Hepatocyte (in vitro differentiated cells): ENCODE results near the gene ANKRD44. TPM values are rescaled to one million over a fixed set of nuclear protein-coding genes. Genes with fewer than 3 reads are reported as not detected.
A peak's percentile ranks its signal among the peaks of the same experiment; 100 is the strongest.

ENCODE experiments used
- DNase-seq: peaks from one replicate; pipeline ENCODE4 v3.0.0-alpha.2; 2016; ENCODE audit warnings: low spot score
- H2AFZ ChIP-seq: fragments of 200-600 bp; sonication (generic); 2 replicates; pipeline ENCODE4 v1.6.0; 2016; ENCODE audit warnings: antibody characterized with exemption, mild to moderate bottlenecking
- H3K27ac ChIP-seq: fragments of 200-600 bp; sonication (generic); 2 replicates; pipeline ENCODE4 v1.5.1; 2016; ENCODE audit warnings: mild to moderate bottlenecking
- H3K27me3 ChIP-seq: fragments of 200-600 bp; sonication (generic); 2 replicates; pipeline ENCODE4 v1.6.1; 2016
- H3K36me3 ChIP-seq: fragments of 200-600 bp; sonication (generic); replicated peaks from 2 replicates; pipeline ENCODE4 v1.5.1; 2016; ENCODE audit warnings: low read depth; ENCODE audit not compliant: insufficient read depth
- H3K4me1 ChIP-seq: fragments of 200-600 bp; sonication (generic); 2 replicates; pipeline ENCODE4 v1.5.1; 2016; ENCODE audit warnings: mild to moderate bottlenecking, moderate library complexity; ENCODE audit not compliant: insufficient read depth
- H3K4me2 ChIP-seq: fragments of 200-600 bp; sonication (generic); 2 replicates; pipeline ENCODE4 v1.6.0; 2016
- H3K4me3 ChIP-seq: fragments of 200-600 bp; sonication (generic); 2 replicates; pipeline ENCODE4 v1.5.1; 2016; ENCODE audit warnings: mild to moderate bottlenecking
- H3K79me2 ChIP-seq: fragments of 200-600 bp; sonication (generic); 2 replicates; pipeline ENCODE4 v1.6.0; 2017; ENCODE audit warnings: mild to moderate bottlenecking
- H3K9me2 ChIP-seq: fragments of 200-600 bp; sonication (generic); replicated peaks from 2 replicates; pipeline ENCODE4 v1.6.0; 2017; ENCODE audit warnings: mild to moderate bottlenecking; ENCODE audit not compliant: insufficient read depth
- H3K9me3 ChIP-seq: fragments of 200-600 bp; sonication (generic); 2 replicates; pipeline ENCODE4 v1.5.1; 2016; ENCODE audit warnings: low read depth, mild to moderate bottlenecking
- H4K20me1 ChIP-seq: fragments of 200-600 bp; sonication (generic); 2 replicates; pipeline ENCODE4 v1.6.0; 2016; ENCODE audit warnings: mild to moderate bottlenecking; ENCODE audit not compliant: insufficient read depth, poor library complexity, severe bottlenecking
- CTCF ChIP-seq: fragments of 200-600 bp; sonication (generic); IDR thresholded peaks from 2 replicates; pipeline ENCODE4 v1.5.1; 2016; ENCODE audit warnings: antibody characterized with exemption, mild to moderate bottlenecking; ENCODE audit not compliant: poor library complexity
- EZH2 ChIP-seq: fragments of 200-600 bp; sonication (generic); IDR thresholded peaks from 2 replicates; pipeline ENCODE4 v1.6.1; 2016; ENCODE audit warnings: antibody characterized with exemption, mild to moderate bottlenecking, borderline replicate concordance
- EZH2phosphoT487 ChIP-seq: fragments of 200-600 bp; sonication (generic); IDR thresholded peaks from one replicate; pipeline ENCODE4 v1.6.1; 2018; ENCODE audit warnings: antibody characterized with exemption, mild to moderate bottlenecking, low read depth, moderate library complexity; ENCODE audit not compliant: unreplicated experiment, severe bottlenecking
- WGBS: methylation state at CpG from one replicate; pipeline ENCODE4 v1.1.6; 2016; ENCODE audit warnings: low lambda C conversion rate; ENCODE audit errors: missing lambda C conversion rate; 5-methylcytosine and 5-hydroxymethylcytosine counted together
- polyA plus RNA-seq: library from polyadenylated mRNA; unstranded; fragments of >200 nt; fragmentation: Nextera tagmentation; extraction: Ambion mirVana; gene quantifications from 2 replicates; pipeline ENCODE4 v1.2.1, GENCODE V29; 2016
- total RNA-seq: library from RNA; depleted of rRNA; stranded (reverse); fragments of >200 nt; gene quantifications from 2 replicates; pipeline ENCODE4 v1.2.3, GENCODE V29; 2014

ANKRD44 gene
- total and polyA plus RNA-seq, 2 experiments from 2014 or later = 5.9 to 9.1 TPM

- no peak overlapping the region for H3K4me3 ChIP-seq
- no peaks in the 10 kb centered on the region for H3K79me2 ChIP-seq
- no peak overlapping the region for H3K4me2 ChIP-seq
- no peaks in the 10 kb centered on the region for H3K27me3 ChIP-seq
- H3K9me3 ChIP-seq = no peaks in the 10 kb centered on the region
- WGBS = 96% methylated on average over 1 of the region's 1 CpG
- DNase-seq = no peak
- H3K4me1 ChIP-seq = peaks cover 10% of the 10 kb centered on the region
- no peaks in the 10 kb centered on the region for H4K20me1 ChIP-seq
- no peaks in the 10 kb centered on the region for H3K9me2 ChIP-seq
- H2AFZ ChIP-seq = no peak overlapping the region
- no peaks in the 10 kb centered on the region for H3K36me3 ChIP-seq
- TF ChIP-seq EZH2phosphoT487 = no peak
- no peak for TF ChIP-seq EZH2
- TF ChIP-seq CTCF = no peak
- H3K27ac ChIP-seq = peak overlapping the region; percentile 33
Measured at GRCh38 chr2:197148401-197148800, 162.2 kb downstream of the ANKRD44 start.

GRCh38 chr2:197147942-197148341, 162.6 kb downstream of the ANKRD44 start:
- Histone ChIP-seq H2AFZ (no peak overlapping the region), H3K4me1 (peaks cover 10% of the 10 kb centered on the region), H3K9me2 (no peaks in the 10 kb centered on the region), H3K9me3 (no peaks in the 10 kb centered on the region), H4K20me1 (no peaks in the 10 kb centered on the region), H3K27me3 (no peaks in the 10 kb centered on the region), H3K36me3 (no peaks in the 10 kb centered on the region), H3K27ac (peak overlapping the region; percentile 33), H3K4me3 (no peak overlapping the region), H3K4me2 (no peak overlapping the region), H3K79me2 (no peaks in the 10 kb centered on the region)
- TF ChIP-seq EZH2 = no peak
- no peak for TF ChIP-seq CTCF
- TF ChIP-seq EZH2phosphoT487 = no peak
- WGBS = 43% methylated on average over 4 of the region's 4 CpGs
- DNase-seq = peak; percentile 23

GRCh38 chr2:197146995-197147394, 163.6 kb downstream of the ANKRD44 start:
- Histone ChIP-seq H3K79me2 (no peaks in the 10 kb centered on the region), H4K20me1 (no peaks in the 10 kb centered on the region), H3K9me3 (no peaks in the 10 kb centered on the region), H3K27ac (no peak overlapping the region), H3K4me1 (peaks cover 10% of the 10 kb centered on the region), H3K27me3 (no peaks in the 10 kb centered on the region), H2AFZ (no peak overlapping the region), H3K4me3 (no peak overlapping the region), H3K4me2 (no peak overlapping the region), H3K9me2 (no peaks in the 10 kb centered on the region), H3K36me3 (no peaks in the 10 kb centered on the region)
- no peak for DNase-seq
- 69% methylated on average over 5 of the region's 5 CpGs for WGBS
- no peak for TF ChIP-seq EZH2phosphoT487
- no peak for TF ChIP-seq CTCF
- no peak for TF ChIP-seq EZH2
